Progenitor cell of endocrine pancreas (in vitro differentiated cells): ENCODE measurements around the gene ACO2. TPM values are rescaled to one million over a fixed set of nuclear protein-coding genes. Genes with fewer than 3 reads are reported as not detected.
A peak's percentile ranks its signal among the peaks of the same experiment; 100 is the strongest.

Experiments
- DNase-seq: peaks from one replicate; pipeline ENCODE4 v3.0.0; 2021; ENCODE audit warnings: low spot score; ENCODE audit not compliant: unreplicated experiment
- H3K27ac Mint-ChIP-seq: 2 replicates; pipeline ENCODE4 v1.8.0; 2021; ENCODE audit warnings: mild to moderate bottlenecking, moderate library complexity, mixed read lengths
- H3K27me3 Mint-ChIP-seq: 2 replicates; pipeline ENCODE4 v1.8.0; 2021; ENCODE audit warnings: mixed read lengths
- H3K36me3 Mint-ChIP-seq: 2 replicates; pipeline ENCODE4 v1.8.0; 2022; ENCODE audit warnings: mixed read lengths; ENCODE audit not compliant: insufficient read depth
- H3K4me1 Mint-ChIP-seq: 2 replicates; pipeline ENCODE4 v1.8.0; 2021; ENCODE audit warnings: low read depth, mixed read lengths
- H3K4me3 Mint-ChIP-seq: 2 replicates; pipeline ENCODE4 v1.8.0; 2021; ENCODE audit warnings: low read depth, mild to moderate bottlenecking, moderate library complexity, mixed read lengths
- H3K9me3 Mint-ChIP-seq: 2 replicates; pipeline ENCODE4 v1.8.0; 2021; ENCODE audit warnings: low read depth, mixed read lengths
- total RNA-seq: library from RNA; stranded (reverse); gene quantifications from 2 replicates; pipeline ENCODE4 v1.2.1, GENCODE V29; 2021
- TF ChIP-seq, protein P1 (sequence below): fragments of 200-600 bp; sonication (generic); IDR thresholded peaks from one replicate; pipeline ENCODE4 v1.5.0; 2021; ENCODE audit warnings: antibody characterized with exemption, mild to moderate bottlenecking; ENCODE audit not compliant: unreplicated experiment

ACO2 gene
- total RNA-seq, 1 donor from 2014 or later = 67.4 TPM

DNA sequence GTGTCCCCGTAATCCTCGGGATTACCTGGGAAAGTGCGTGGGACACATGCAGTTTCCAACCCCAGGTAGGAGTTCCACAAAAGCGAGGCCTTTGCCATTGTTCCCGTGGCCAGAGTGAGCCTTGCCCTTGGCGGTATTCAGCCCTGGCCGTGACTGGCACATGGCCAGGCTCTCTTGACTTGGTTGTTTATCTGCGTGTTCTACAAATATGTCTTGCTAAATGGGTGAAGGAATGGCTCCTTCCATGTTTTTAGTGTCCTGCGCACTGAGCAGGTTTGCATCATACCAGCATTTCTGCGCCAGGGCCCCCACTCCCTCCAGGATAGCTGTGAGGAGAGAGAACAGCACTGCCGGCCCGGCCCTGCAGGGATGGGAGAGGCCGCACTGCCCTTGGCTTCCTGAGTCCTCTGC lies 55.3 kb downstream of the ACO2 start:
- Mint-ChIP-seq H3K36me3 (peaks cover 7% of the 10 kb centered on the region), H3K27ac (peak overlapping the region; percentile 79), H3K4me1 (no peaks in the 10 kb centered on the region), H3K27me3 (no peaks in the 10 kb centered on the region), H3K9me3 (no peaks in the 10 kb centered on the region), H3K4me3 (no peak overlapping the region)
- no peak for DNase-seq
- TF ChIP-seq, protein P1, sequence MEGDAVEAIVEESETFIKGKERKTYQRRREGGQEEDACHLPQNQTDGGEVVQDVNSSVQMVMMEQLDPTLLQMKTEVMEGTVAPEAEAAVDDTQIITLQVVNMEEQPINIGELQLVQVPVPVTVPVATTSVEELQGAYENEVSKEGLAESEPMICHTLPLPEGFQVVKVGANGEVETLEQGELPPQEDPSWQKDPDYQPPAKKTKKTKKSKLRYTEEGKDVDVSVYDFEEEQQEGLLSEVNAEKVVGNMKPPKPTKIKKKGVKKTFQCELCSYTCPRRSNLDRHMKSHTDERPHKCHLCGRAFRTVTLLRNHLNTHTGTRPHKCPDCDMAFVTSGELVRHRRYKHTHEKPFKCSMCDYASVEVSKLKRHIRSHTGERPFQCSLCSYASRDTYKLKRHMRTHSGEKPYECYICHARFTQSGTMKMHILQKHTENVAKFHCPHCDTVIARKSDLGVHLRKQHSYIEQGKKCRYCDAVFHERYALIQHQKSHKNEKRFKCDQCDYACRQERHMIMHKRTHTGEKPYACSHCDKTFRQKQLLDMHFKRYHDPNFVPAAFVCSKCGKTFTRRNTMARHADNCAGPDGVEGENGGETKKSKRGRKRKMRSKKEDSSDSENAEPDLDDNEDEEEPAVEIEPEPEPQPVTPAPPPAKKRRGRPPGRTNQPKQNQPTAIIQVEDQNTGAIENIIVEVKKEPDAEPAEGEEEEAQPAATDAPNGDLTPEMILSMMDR = no peak

DNA sequence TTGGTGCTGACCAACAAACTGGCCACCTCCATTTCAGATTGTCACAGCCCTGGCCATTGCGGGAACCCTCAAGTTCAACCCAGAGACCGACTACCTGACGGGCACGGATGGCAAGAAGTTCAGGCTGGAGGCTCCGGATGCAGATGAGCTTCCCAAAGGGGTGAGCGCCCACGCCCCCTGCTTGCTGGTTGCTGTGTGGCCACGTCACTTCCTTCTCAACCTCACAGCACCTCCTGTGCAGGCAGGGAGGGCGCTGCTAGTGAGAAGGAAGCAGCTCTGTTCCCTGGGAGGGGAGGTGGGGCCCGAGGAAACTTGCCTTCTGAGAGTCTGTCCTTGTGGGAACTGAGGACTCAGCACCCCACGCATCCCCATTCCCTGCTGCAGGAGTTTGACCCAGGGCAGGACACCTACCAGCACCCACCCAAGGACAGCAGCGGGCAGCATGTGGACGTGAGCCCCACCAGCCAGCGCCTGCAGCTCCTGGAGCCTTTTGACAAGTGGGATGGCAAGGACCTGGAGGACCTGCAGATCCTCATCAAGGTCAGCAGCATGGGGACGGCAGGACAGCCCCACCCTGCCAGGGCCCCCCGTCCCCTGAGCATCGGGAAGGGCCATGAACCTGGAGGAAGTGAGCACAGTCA lies 56.0 kb downstream of the ACO2 start:
- no peak overlapping the region for H3K27ac Mint-ChIP-seq
- no peak for DNase-seq
- TF ChIP-seq, protein P1 = no peak
- H3K4me1 Mint-ChIP-seq = no peaks in the 10 kb centered on the region
- peaks cover 7% of the 10 kb centered on the region for H3K36me3 Mint-ChIP-seq
- no peaks in the 10 kb centered on the region for H3K27me3 Mint-ChIP-seq
- H3K4me3 Mint-ChIP-seq = no peak overlapping the region
- H3K9me3 Mint-ChIP-seq = no peaks in the 10 kb centered on the region

DNA sequence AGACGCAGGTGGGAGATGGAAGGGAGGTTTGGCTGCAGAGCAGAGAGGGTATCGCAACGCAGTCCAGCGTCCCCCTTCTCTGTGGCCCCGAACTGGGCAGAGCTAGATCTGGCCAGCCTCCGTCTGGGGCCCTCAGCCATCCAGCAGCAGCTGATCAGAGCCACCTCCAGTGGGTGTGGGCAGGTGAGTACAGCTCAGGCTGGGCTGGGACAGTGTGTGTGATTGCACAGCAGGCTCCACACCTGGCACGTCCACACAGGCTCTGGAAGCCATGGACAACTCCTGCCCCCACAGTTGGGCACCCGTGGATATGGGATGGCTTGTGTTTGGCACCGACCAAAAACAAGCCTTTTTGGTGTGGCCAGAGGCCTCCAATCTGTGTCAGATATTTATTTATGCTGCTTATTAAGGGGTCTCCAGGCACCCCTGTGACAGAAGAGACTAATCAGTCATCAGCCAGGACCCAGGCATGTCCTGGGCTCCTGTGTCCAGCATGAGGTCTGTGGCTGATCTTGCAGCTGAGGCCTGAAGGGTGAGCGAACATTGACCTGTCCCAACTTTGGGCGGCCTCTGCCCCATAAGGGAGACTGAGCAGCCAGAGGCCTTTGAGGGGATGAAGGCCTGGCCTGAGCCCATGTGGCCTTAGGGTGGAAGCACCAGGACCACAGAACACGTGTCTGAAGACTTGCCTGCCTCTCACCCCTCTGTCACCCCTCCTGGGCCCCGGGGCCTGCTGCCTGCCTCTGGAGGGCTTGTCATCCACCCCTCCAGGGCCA lies 56.7 kb downstream of the ACO2 start:
- no peak overlapping the region for H3K4me3 Mint-ChIP-seq
- no peaks in the 10 kb centered on the region for H3K4me1 Mint-ChIP-seq
- no peak for DNase-seq
- H3K9me3 Mint-ChIP-seq = no peaks in the 10 kb centered on the region
- H3K27ac Mint-ChIP-seq = no peak overlapping the region
- TF ChIP-seq, protein P1 = no peak
- H3K27me3 Mint-ChIP-seq = no peaks in the 10 kb centered on the region
- peaks cover 7% of the 10 kb centered on the region for H3K36me3 Mint-ChIP-seq

DNA sequence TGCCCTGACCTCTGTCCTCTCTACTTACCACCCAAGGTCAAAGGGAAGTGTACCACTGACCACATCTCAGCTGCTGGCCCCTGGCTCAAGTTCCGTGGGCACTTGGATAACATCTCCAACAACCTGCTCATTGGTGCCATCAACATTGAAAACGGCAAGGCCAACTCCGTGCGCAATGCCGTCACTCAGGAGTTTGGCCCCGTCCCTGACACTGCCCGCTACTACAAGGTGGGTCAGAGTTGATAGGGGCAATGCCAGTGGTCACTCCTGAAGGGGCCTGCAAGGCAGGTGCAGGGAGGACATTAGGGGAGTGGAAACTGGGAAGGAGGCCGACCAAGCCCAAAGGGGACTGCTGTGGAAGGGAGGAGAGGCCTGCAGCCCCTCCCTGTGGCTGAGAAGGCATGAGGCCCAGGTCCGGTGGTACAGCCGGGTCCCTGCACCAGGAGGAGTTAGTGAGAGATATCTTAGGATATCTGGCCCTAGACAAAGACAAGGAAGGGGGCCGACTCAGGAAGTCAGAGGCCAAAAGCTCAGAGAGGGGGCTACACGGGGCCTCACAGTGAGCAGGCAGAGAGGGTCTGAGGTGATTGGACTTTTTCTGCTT lies 57.4 kb downstream of the ACO2 start:
- DNase-seq = no peak

More for the DNA sequence above, 57.4 kb downstream of the ACO2 start:
- H3K9me3 Mint-ChIP-seq = no peaks in the 10 kb centered on the region
- H3K4me3 Mint-ChIP-seq = no peak overlapping the region
- H3K27me3 Mint-ChIP-seq = no peaks in the 10 kb centered on the region
- no peaks in the 10 kb centered on the region for H3K4me1 Mint-ChIP-seq
- H3K27ac Mint-ChIP-seq = peak overlapping the region; percentile 91
- peaks cover 8% of the 10 kb centered on the region for H3K36me3 Mint-ChIP-seq
- TF ChIP-seq, protein P1 = no peak
